Omental fat pad (tissue), 4 donors: Measurements from ENCODE around the gene FBXL14. TPM values are rescaled to one million over a fixed set of nuclear protein-coding genes. Genes with fewer than 3 reads are reported as not detected.

Source experiments
- ATAC-seq: fragments of 150-250 bp; one replicate; pipeline ENCODE4 v1.9.1; 2016; ENCODE audit warnings: mild to moderate bottlenecking, moderate library complexity; ENCODE audit not compliant: low FRiP score
- DNase-seq: peaks from one replicate; pipeline ENCODE4 v3.0.0-alpha.2; 2019; ENCODE audit warnings: low spot score
- CTCF ChIP-seq, 3 donors: fragments of 450-650 bp; IDR thresholded peaks; one replicate each; pipeline ENCODE4 v1.5.1; 2016 to 2017; ENCODE audit warnings: antibody characterized with exemption in 3 of 3, mild to moderate bottlenecking in 3 of 3, moderate library complexity in 2 of 3
- total RNA-seq, 4 donors: library from RNA; depleted of rRNA; stranded (reverse); fragments of >200 nt; gene quantifications; one replicate each; pipeline ENCODE4 v1.1.0, GENCODE V29; 2016

The FBXL14 gene
- total RNA-seq, 4 donors from 2014 or later: 7.3 to 15.6 (median 10.1) TPM

- DNase-seq: no peak
- TF ChIP-seq CTCF (IDR thresholded peaks at IDR 0.05): no peak
- ATAC-seq: no peak
Observed at GRCh38 chr12:1638203-1638602, 43.8 kb upstream of the FBXL14 start.

GRCh38 chr12:1635301-1636095 is 41.1 kb upstream of the FBXL14 start:
- ATAC-seq (no peak), DNase-seq (no peak)
- TF ChIP-seq CTCF (IDR thresholded peaks at IDR 0.05): no peak

- DNase-seq: peak; percentile 63
- ATAC-seq: peak; percentile 43
- TF ChIP-seq CTCF (IDR thresholded peaks at IDR 0.05): peak in 1 of 3 donors; percentile 30
Observed at GRCh38 chr12:1634590-1635191, 40.3 kb upstream of the FBXL14 start.

GRCh38 chr12:1634149-1634548 is 39.8 kb upstream of the FBXL14 start:
- no peak for ATAC-seq

GRCh38 chr12:1633459-1633858 is 39.1 kb upstream of the FBXL14 start:
- DNase-seq (no peak), ATAC-seq (no peak)
- TF ChIP-seq CTCF (IDR thresholded peaks at IDR 0.05): no peak

More at GRCh38 chr12:1634149-1634548, 39.8 kb upstream of the FBXL14 start:
- DNase-seq: no peak
- no peak for TF ChIP-seq CTCF (IDR thresholded peaks at IDR 0.05)

GRCh38 chr12:1632702-1633101 is 38.3 kb upstream of the FBXL14 start:
- TF ChIP-seq CTCF (IDR thresholded peaks at IDR 0.05): no peak
- ATAC-seq (no peak), DNase-seq (no peak)
